HepG2 (cell line): ENCODE data around the gene TCAP. TPM values are rescaled to one million over a fixed set of nuclear protein-coding genes. Genes with fewer than 3 reads are reported as not detected.

Experiments used
- DNMT3B ChIP-seq: conservative IDR thresholded peaks from 2 replicates; pipeline ENCODE4 v1.6.1; 2016; ENCODE audit warnings: missing biosample characterization, control low read depth
- GATAD2A ChIP-seq: IDR thresholded peaks from 2 replicates; pipeline ENCODE4 v1.6.1; 2016
- HDAC1 ChIP-seq: sonication (generic); formaldehyde crosslinking; IDR thresholded peaks from 2 replicates; pipeline ENCODE4 v1.5.1; 2020; ENCODE audit warnings: mild to moderate bottlenecking, missing genetic modification reagents
- HNRNPL ChIP-seq: fragments of 200-400 bp; formaldehyde crosslinking; IDR thresholded peaks from 2 replicates; pipeline ENCODE4 v1.6.1; 2017; ENCODE audit warnings: mild to moderate bottlenecking, low read depth, low read length
- MAZ ChIP-seq, 2 experiments: sonication (generic) in 1 of 2; formaldehyde crosslinking in 1 of 2; IDR thresholded peaks; 2 replicates each; pipeline versions ENCODE4 v1.5.0 to v1.6.1; 2012 to 2020; ENCODE audit warnings: low read depth in 2 of 2, mild to moderate bottlenecking in 2 of 2, borderline replicate concordance in 1 of 2, improper control_type of control experiment in 1 of 2, low read length in 1 of 2, missing genetic modification reagents in 1 of 2, moderate library complexity in 1 of 2
- NR2F6 ChIP-seq, 2 experiments: IDR thresholded peaks; 2 replicates each; pipeline ENCODE4 v1.6.1; 2016; ENCODE audit warnings: antibody characterized with exemption in 1 of 2, mild to moderate bottlenecking in 1 of 2
- TARDBP ChIP-seq: sonication (generic); formaldehyde crosslinking; IDR thresholded peaks from 2 replicates; pipeline ENCODE4 v1.8.0; 2022; ENCODE audit warnings: mild to moderate bottlenecking, missing genetic modification reagents
- TBX2 ChIP-seq: sonication (generic); formaldehyde crosslinking; IDR thresholded peaks from 2 replicates; pipeline ENCODE4 v1.5.0; 2020; ENCODE audit warnings: missing genetic modification reagents, mild to moderate bottlenecking, borderline replicate concordance
- ZNF33A ChIP-seq: sonication (generic); formaldehyde crosslinking; IDR thresholded peaks from 2 replicates; pipeline ENCODE4 v1.5.1; 2020; ENCODE audit warnings: missing genetic modification reagents, mild to moderate bottlenecking, moderate library complexity, borderline replicate concordance
- ZNF432 ChIP-seq: sonication (generic); formaldehyde crosslinking; IDR thresholded peaks from 2 replicates; pipeline ENCODE4 v1.5.0; 2020; ENCODE audit warnings: missing genetic modification reagents, mild to moderate bottlenecking, borderline replicate concordance
- ZNF564 ChIP-seq: sonication (generic); formaldehyde crosslinking; IDR thresholded peaks from 2 replicates; pipeline ENCODE4 v1.8.1; 2023; ENCODE audit warnings: mild to moderate bottlenecking, missing genetic modification reagents
- ZNF883 ChIP-seq: sonication (generic); formaldehyde crosslinking; IDR thresholded peaks from 2 replicates; pipeline ENCODE4 v1.5.1; 2020; ENCODE audit warnings: mild to moderate bottlenecking, missing genetic modification reagents; ENCODE audit errors: not compliant biosample characterization
- ZSCAN21 ChIP-seq: sonication (generic); formaldehyde crosslinking; IDR thresholded peaks from 2 replicates; pipeline ENCODE4 v1.8.0; 2022; ENCODE audit warnings: mild to moderate bottlenecking, missing genetic modification reagents, moderate library complexity, borderline replicate concordance
- polyA plus RNA-seq, 8 experiments: library from polyadenylated mRNA; depleted of rRNA in 3 of 8; stranded (reverse) in 7 of 8; unstranded in 1 of 8; fragments of >200 nt; fragmentation: Illumina TruSeq in 4 of 8; extraction: Trizol in 4 of 8; gene quantifications; 2 replicates each; pipeline versions ENCODE4 v1.2.1 to v1.2.3, GENCODE V29; 2011 to 2016; ENCODE audit warnings: low read depth in 4 of 8, missing spikeins in 1 of 8, mixed read lengths in 1 of 8; ENCODE audit not compliant: insufficient read depth in 1 of 8
- total RNA-seq, 5 experiments: library from RNA; depleted of rRNA; stranded (reverse); fragments of >200 nt; fragmentation: Illumina TruSeq; extraction: Trizol; gene quantifications; 2 replicates each; pipeline ENCODE4 v1.2.3, GENCODE V29; 2016; ENCODE audit warnings: low read depth in 1 of 5
- TF ChIP-seq, protein P1 (sequence below): sonication (generic); formaldehyde crosslinking; IDR thresholded peaks from 2 replicates; pipeline ENCODE4 v1.8.1; 2023; ENCODE audit warnings: missing genetic modification reagents, inconsistent platforms, borderline replicate concordance
- TF ChIP-seq, protein P2 (sequence below), 2 experiments: sonication (generic) in 1 of 2; formaldehyde crosslinking in 1 of 2; IDR thresholded peaks; 2 replicates each; pipeline versions ENCODE4 v1.4.0 to v1.6.1; 2018 to 2020; ENCODE audit warnings: missing genetic modification reagents in 2 of 2, borderline replicate concordance in 1 of 2, low read depth in 1 of 2, mild to moderate bottlenecking in 1 of 2, missing biosample characterization in 1 of 2
- TF ChIP-seq, protein P3 (sequence below): sonication (generic); formaldehyde crosslinking; IDR thresholded peaks from 2 replicates; pipeline ENCODE4 v1.5.1; 2020; ENCODE audit warnings: missing genetic modification reagents, mild to moderate bottlenecking, borderline replicate concordance
- TF ChIP-seq, protein P4 (sequence below): IDR thresholded peaks from 2 replicates; pipeline ENCODE4 v1.6.1; 2016; ENCODE audit warnings: missing biosample characterization, missing genetic modification reagents, low read depth
- TF ChIP-seq, protein P5 (sequence below): sonication (generic); formaldehyde crosslinking; IDR thresholded peaks from 2 replicates; pipeline ENCODE4 v1.5.0; 2020; ENCODE audit warnings: mild to moderate bottlenecking, missing genetic modification reagents, borderline replicate concordance

Gene TCAP
- total and polyA plus RNA-seq, 2 of the 13 experiments (the other 11 are each of a cell fraction or from before 2014, with no cell fraction given) = 0.24 to 0.65 TPM

DNA sequence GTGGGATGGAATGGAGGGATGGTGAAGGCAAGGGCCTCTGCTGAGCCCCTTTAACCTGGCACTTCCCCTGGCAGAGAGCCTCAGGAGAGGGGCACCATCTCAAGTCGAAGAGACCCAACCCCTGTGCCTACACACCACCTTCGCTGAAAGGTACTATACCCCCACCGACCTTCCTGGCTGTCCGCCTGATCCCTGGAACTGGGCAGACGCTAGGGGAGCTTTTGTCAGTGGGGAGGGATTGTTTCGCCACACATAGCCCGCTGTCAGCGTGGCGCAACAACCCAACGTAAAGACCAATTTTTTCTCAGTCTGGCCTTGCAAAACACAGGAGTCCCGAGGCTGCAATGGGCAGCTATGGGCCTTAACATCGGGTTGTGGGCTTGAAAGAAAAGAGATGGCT, 35.3 kb upstream of the TCAP start (continued):
- TF ChIP-seq TBX2 (CRISPR knock-in tag) (peak; percentile 56), TARDBP (no peak), DNMT3B (CRISPR knock-in tag) (no peak), MAZ (IDR thresholded peaks at IDR 0.05; ENCODE audit: borderline replicate concordance, low read depth, low read length) (no peak), MAZ (CRISPR knock-in tag; IDR thresholded peaks at IDR 0.05; ENCODE audit: low read depth) (peak; percentile 43; the same call in 1 of the 2 replicates), ZSCAN21 (CRISPR knock-in tag) (no peak), ZNF432 (CRISPR knock-in tag) (no peak), ZNF564 (CRISPR knock-in tag) (no peak), HNRNPL (peak; percentile 65; the same call in 1 of the 2 replicates), GATAD2A (CRISPR knock-in tag) (peak; percentile 66; the same call in 1 of the 2 replicates), ZNF883 (no peak), HDAC1 (CRISPR knock-in tag) (peak; percentile 22; the same call in 1 of the 2 replicates), ZNF33A (no peak), NR2F6 (IDR thresholded peaks at IDR 0.05) (no peak), NR2F6 (CRISPR knock-in tag; IDR thresholded peaks at IDR 0.05) (peak; percentile 31; the same call in 1 of the 2 replicates)
- TF ChIP-seq, protein P1, sequence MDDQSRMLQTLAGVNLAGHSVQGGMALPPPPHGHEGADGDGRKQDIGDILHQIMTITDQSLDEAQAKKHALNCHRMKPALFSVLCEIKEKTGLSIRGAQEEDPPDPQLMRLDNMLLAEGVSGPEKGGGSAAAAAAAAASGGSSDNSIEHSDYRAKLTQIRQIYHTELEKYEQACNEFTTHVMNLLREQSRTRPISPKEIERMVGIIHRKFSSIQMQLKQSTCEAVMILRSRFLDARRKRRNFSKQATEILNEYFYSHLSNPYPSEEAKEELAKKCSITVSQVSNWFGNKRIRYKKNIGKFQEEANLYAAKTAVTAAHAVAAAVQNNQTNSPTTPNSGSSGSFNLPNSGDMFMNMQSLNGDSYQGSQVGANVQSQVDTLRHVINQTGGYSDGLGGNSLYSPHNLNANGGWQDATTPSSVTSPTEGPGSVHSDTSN (CRISPR knock-in tag) = no peak
- TF ChIP-seq, protein P2, sequence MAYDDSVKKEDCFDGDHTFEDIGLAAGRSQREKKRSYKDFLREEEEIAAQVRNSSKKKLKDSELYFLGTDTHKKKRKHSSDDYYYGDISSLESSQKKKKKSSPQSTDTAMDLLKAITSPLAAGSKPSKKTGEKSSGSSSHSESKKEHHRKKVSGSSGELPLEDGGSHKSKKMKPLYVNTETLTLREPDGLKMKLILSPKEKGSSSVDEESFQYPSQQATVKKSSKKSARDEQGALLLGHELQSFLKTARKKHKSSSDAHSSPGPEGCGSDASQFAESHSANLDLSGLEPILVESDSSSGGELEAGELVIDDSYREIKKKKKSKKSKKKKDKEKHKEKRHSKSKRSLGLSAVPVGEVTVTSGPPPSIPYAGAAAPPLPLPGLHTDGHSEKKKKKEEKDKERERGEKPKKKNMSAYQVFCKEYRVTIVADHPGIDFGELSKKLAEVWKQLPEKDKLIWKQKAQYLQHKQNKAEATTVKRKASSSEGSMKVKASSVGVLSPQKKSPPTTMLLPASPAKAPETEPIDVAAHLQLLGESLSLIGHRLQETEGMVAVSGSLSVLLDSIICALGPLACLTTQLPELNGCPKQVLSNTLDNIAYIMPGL (CRISPR knock-in tag; IDR thresholded peaks at IDR 0.05; ENCODE audit: borderline replicate concordance in 1 of 2, low read depth in 1 of 2) = peak in 1 of 2 experiments; percentile 26; a peak in 1 of 4 replicates
- TF ChIP-seq, protein P3, sequence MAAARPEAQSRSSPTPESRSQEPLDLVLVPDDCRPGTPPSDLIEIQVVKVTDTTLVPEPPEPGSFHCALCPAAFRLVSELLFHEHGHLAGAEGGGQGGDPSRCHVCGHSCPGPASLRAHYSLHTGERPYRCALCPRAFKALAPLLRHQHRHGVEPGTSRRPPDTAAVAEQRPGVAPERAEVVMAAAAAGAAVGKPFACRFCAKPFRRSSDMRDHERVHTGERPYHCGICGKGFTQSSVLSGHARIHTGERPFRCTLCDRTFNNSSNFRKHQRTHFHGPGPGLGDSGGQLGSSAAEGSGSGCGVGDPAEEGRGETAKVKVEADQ (CRISPR knock-in tag) = no peak
- TF ChIP-seq, protein P4, sequence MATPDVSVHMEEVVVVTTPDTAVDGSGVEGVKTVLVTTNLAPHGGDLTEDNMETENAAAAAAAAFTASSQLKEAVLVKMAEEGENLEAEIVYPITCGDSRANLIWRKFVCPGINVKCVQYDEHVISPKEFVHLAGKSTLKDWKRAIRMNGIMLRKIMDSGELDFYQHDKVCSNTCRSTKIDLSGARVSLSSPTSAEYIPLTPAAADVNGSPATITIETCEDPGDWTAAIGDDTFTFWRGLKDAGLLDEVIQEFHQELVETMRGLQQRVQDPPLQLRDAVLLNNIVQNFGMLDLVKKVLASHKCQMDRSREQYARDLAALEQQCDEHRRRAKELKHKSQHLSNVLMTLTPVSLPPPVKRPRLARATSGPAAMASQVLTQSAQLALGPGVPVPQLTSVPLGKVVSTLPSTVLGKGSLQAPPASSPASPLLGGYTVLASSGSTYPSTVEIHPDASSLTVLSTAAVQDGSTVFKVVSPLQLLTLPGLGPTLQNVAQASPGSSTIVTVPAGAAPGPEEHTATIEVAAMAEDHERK (CRISPR knock-in tag) = no peak
- TF ChIP-seq, protein P5, sequence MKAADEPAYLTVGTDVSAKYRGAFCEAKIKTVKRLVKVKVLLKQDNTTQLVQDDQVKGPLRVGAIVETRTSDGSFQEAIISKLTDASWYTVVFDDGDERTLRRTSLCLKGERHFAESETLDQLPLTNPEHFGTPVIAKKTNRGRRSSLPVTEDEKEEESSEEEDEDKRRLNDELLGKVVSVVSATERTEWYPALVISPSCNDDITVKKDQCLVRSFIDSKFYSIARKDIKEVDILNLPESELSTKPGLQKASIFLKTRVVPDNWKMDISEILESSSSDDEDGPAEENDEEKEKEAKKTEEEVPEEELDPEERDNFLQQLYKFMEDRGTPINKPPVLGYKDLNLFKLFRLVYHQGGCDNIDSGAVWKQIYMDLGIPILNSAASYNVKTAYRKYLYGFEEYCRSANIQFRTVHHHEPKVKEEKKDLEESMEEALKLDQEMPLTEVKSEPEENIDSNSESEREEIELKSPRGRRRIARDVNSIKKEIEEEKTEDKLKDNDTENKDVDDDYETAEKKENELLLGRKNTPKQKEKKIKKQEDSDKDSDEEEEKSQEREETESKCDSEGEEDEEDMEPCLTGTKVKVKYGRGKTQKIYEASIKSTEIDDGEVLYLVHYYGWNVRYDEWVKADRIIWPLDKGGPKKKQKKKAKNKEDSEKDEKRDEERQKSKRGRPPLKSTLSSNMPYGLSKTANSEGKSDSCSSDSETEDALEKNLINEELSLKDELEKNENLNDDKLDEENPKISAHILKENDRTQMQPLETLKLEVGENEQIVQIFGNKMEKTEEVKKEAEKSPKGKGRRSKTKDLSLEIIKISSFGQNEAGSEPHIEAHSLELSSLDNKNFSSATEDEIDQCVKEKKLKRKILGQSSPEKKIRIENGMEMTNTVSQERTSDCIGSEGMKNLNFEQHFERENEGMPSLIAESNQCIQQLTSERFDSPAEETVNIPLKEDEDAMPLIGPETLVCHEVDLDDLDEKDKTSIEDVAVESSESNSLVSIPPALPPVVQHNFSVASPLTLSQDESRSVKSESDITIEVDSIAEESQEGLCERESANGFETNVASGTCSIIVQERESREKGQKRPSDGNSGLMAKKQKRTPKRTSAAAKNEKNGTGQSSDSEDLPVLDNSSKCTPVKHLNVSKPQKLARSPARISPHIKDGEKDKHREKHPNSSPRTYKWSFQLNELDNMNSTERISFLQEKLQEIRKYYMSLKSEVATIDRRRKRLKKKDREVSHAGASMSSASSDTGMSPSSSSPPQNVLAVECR (CRISPR knock-in tag) = peak; percentile 29; the same call in 1 of the 2 replicates
